Mucosa of rectum (tissue), 2 donors: ENCODE measurements around the gene KIRREL2.

ENCODE experiments used
- H3K27ac ChIP-seq, 2 donors: one replicate each; pipeline ENCODE4 v1.7.0; 2013; ENCODE audit warnings: inconsistent platforms in 2 of 2, low read depth in 2 of 2, low read length in 2 of 2
- H3K27me3 ChIP-seq, 2 donors: one replicate each; pipeline ENCODE4 v1.7.0; 2013; ENCODE audit warnings: low read length in 2 of 2; ENCODE audit not compliant: control insufficient read depth in 2 of 2, insufficient read depth in 2 of 2
- H3K36me3 ChIP-seq, 2 donors: one replicate each; pipeline ENCODE4 v1.7.0; 2013; ENCODE audit warnings: low read length in 2 of 2; ENCODE audit not compliant: control insufficient read depth in 2 of 2, insufficient read depth in 2 of 2
- H3K4me1 ChIP-seq, 2 donors: one replicate each; pipeline ENCODE4 v1.7.0; 2013; ENCODE audit warnings: low read length in 2 of 2, mild to moderate bottlenecking in 1 of 2; ENCODE audit not compliant: control insufficient read depth in 2 of 2, insufficient read depth in 2 of 2
- H3K4me3 ChIP-seq, 2 donors: one replicate each; pipeline ENCODE4 v1.7.0; 2013; ENCODE audit warnings: low read length in 2 of 2
- H3K9ac ChIP-seq, 2 donors: one replicate each; pipeline ENCODE4 v1.7.0; 2013; ENCODE audit warnings: low read length in 2 of 2, low read depth in 1 of 2, mild to moderate bottlenecking in 1 of 2
- H3K9me3 ChIP-seq, 2 donors: one replicate each; pipeline ENCODE4 v1.7.0; 2013; ENCODE audit warnings: low read length in 2 of 2; ENCODE audit not compliant: control insufficient read depth in 2 of 2
- donor health status: healthy.
- donor health status: Normal muscosa, but diverticular disease.

KIRREL2 gene

GRCh38 chr19:35913589-35913988, 56.9 kb downstream of the KIRREL2 start:
- Histone ChIP-seq H3K4me3 (no peak overlapping the region), H3K4me1 (peaks cover 0 to 2% of the 10 kb centered on the region in 2 donors), H3K27ac (no peak overlapping the region), H3K27me3 (no peaks in the 10 kb centered on the region), H3K36me3 (no peaks in the 10 kb centered on the region), H3K9me3 (no peaks in the 10 kb centered on the region), H3K9ac (no peak overlapping the region)

- Histone ChIP-seq H3K4me3 (no peak overlapping the region), H3K27me3 (no peaks in the 10 kb centered on the region), H3K9me3 (no peaks in the 10 kb centered on the region), H3K4me1 (no peaks in the 10 kb centered on the region), H3K9ac (no peak overlapping the region), H3K27ac (no peak overlapping the region), H3K36me3 (no peaks in the 10 kb centered on the region)
Observed at GRCh38 chr19:35915443-35915842, 58.7 kb downstream of the KIRREL2 start.
